Measurements from ENCODE around the gene ATP11A.

The ATP11A gene

GRCh38 chr13:112762690-112763080 is 72.8 kb downstream of the ATP11A start:
- no peak for DNase-seq

GRCh38 chr13:112764028-112764427 is 74.2 kb downstream of the ATP11A start:
- DNase-seq, result no peak

GRCh38 chr13:112764864-112765561 is 75.2 kb downstream of the ATP11A start:
- DNase-seq, result no peak

- no peak for DNase-seq
Measured at GRCh38 chr13:112765731-112766130, 75.9 kb downstream of the ATP11A start.

GRCh38 chr13:112766336-112766735 is 76.5 kb downstream of the ATP11A start:
- no peak for DNase-seq

GRCh38 chr13:112767506-112768471 is 78.0 kb downstream of the ATP11A start:
- DNase-seq, result no peak

GRCh38 chr13:112768795-112769481 is 79.1 kb downstream of the ATP11A start:
- no peak for DNase-seq

GRCh38 chr13:112769615-112770014 is 79.8 kb downstream of the ATP11A start:
- no peak for DNase-seq

GRCh38 chr13:112770504-112770903 is 80.7 kb downstream of the ATP11A start:
- DNase-seq, result no peak

- no peak for DNase-seq
Measured at GRCh38 chr13:112771139-112771876, 81.5 kb downstream of the ATP11A start.

- no peak for DNase-seq
Measured at GRCh38 chr13:112771877-112772538, 82.2 kb downstream of the ATP11A start.

GRCh38 chr13:112772539-112772909 is 82.7 kb downstream of the ATP11A start:
- DNase-seq, result no peak

- DNase-seq, result no peak
Measured at GRCh38 chr13:112772929-112773328, 83.1 kb downstream of the ATP11A start.

- no peak for DNase-seq
Measured at GRCh38 chr13:112773601-112774447, 84.0 kb downstream of the ATP11A start.

- DNase-seq, result no peak
Measured at GRCh38 chr13:112774448-112774792, 84.6 kb downstream of the ATP11A start.

GRCh38 chr13:112774829-112775565 is 85.2 kb downstream of the ATP11A start:
- DNase-seq, result no peak

- DNase-seq, result no peak
Measured at GRCh38 chr13:112775791-112776279, 86.0 kb downstream of the ATP11A start.

- DNase-seq, result no peak
Measured at GRCh38 chr13:112776354-112776753, 86.5 kb downstream of the ATP11A start.

- DNase-seq, result no peak
Measured at GRCh38 chr13:112776971-112777370, 87.1 kb downstream of the ATP11A start.

GRCh38 chr13:112777637-112778406 is 88.0 kb downstream of the ATP11A start:
- no peak for DNase-seq

Data from Kasumi-1 (cell line).